MV-4-11 (cell line): Measurements from ENCODE around the gene HOTAIR.

ENCODE experiments used
- DNase-seq: peaks from one replicate; lab custom pipeline; 2025; lab: John Stamatoyannopoulos, UW

HOTAIR gene

GRCh38 chr12:53960187-53961024 lies 14.3 kb downstream of the HOTAIR start:
- peak; percentile 7 for DNase-seq

- no peak for DNase-seq
These were observed 15.4 kb downstream of the HOTAIR start for GRCh38 chr12:53959314-53959713.

- DNase-seq = no peak
These were observed 16.6 kb downstream of the HOTAIR start for GRCh38 chr12:53958128-53958527.

- no peak for DNase-seq
These were observed 17.7 kb downstream of the HOTAIR start for GRCh38 chr12:53956914-53957536.

- no peak for DNase-seq
These were observed 18.4 kb downstream of the HOTAIR start for GRCh38 chr12:53956251-53956887.

GRCh38 chr12:53955776-53956250 lies 18.9 kb downstream of the HOTAIR start:
- no peak for DNase-seq

GRCh38 chr12:53955036-53955775 lies 19.5 kb downstream of the HOTAIR start:
- DNase-seq = no peak

GRCh38 chr12:53954694-53955035 lies 20.1 kb downstream of the HOTAIR start, which contains the start of gene HOXC12:
Gene HOXC12 (plus strand): TSS chr12:53954903. CDS start chr12:53954930, 27 bp downstream.
- DNase-seq = no peak

GRCh38 chr12:53953831-53954693 lies 20.7 kb downstream of the HOTAIR start:
- no peak for DNase-seq

GRCh38 chr12:53952871-53953734 lies 21.7 kb downstream of the HOTAIR start:
- DNase-seq = no peak

GRCh38 chr12:53952335-53952694 lies 22.4 kb downstream of the HOTAIR start:
- no peak for DNase-seq

- DNase-seq = no peak
These were observed 23.0 kb downstream of the HOTAIR start for GRCh38 chr12:53951577-53952334.

GRCh38 chr12:53950789-53951576 lies 23.8 kb downstream of the HOTAIR start:
- DNase-seq = no peak

- no peak for DNase-seq
These were observed 24.3 kb downstream of the HOTAIR start for GRCh38 chr12:53950437-53950773.

- no peak for DNase-seq
These were observed 24.9 kb downstream of the HOTAIR start for GRCh38 chr12:53949631-53950436.

- peak; percentile 39 for DNase-seq
These were observed 25.8 kb downstream of the HOTAIR start for GRCh38 chr12:53948650-53949593.

- no peak for DNase-seq
These were observed 27.0 kb downstream of the HOTAIR start for GRCh38 chr12:53947743-53948142.
